ENCODE results near the gene SLC17A8.

DNA sequence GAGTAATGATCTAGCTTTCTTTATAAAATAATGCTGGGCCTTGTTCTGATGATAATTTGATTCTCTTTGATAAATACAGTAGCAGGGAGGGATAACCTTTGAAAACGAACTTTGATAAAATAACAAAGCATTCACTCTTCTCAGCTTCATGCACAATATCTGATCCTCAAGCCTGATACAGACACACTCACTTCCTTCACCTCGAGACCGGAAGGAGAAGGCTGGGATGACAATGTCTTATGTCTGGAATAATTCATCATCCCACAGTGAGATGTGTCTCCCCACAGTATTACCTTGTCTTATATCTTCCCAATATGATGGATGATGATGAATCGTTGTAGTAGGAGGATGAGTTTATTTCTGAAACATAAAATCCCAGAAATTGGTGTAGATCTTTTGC lies 101.3 kb downstream of the SLC17A8 start:
- no peak for TF ChIP-seq EZH2 (IDR thresholded peaks at IDR 0.05; ENCODE audit: low read length, missing control alignments)
- TF ChIP-seq, protein P1, sequence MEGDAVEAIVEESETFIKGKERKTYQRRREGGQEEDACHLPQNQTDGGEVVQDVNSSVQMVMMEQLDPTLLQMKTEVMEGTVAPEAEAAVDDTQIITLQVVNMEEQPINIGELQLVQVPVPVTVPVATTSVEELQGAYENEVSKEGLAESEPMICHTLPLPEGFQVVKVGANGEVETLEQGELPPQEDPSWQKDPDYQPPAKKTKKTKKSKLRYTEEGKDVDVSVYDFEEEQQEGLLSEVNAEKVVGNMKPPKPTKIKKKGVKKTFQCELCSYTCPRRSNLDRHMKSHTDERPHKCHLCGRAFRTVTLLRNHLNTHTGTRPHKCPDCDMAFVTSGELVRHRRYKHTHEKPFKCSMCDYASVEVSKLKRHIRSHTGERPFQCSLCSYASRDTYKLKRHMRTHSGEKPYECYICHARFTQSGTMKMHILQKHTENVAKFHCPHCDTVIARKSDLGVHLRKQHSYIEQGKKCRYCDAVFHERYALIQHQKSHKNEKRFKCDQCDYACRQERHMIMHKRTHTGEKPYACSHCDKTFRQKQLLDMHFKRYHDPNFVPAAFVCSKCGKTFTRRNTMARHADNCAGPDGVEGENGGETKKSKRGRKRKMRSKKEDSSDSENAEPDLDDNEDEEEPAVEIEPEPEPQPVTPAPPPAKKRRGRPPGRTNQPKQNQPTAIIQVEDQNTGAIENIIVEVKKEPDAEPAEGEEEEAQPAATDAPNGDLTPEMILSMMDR (conservative IDR thresholded peaks at IDR 0.05 in 1 of 2, IDR thresholded peaks at IDR 0.05 in 1 of 2; ENCODE audit: low read depth in 1 of 2, low read length in 2 of 2): no peak
